GM19023 (cell line): Measurements from ENCODE around the gene ACER1.
A peak's percentile ranks its signal among the peaks of the same experiment; 100 is the strongest.
"Not testable (repeated sequence)": the region's sequence is repeated elsewhere in the genome, so short reads cannot be mapped to it uniquely, and the experiment has no call there.

Experiments used
- ATAC-seq: cut with Tn5 transposase; IDR thresholded peaks from one replicate; pipeline ENCODE4 v1.9.1; 2021; ENCODE audit warnings: mild to moderate bottlenecking, moderate library complexity; ENCODE audit not compliant: unreplicated experiment

Gene ACER1

DNA sequence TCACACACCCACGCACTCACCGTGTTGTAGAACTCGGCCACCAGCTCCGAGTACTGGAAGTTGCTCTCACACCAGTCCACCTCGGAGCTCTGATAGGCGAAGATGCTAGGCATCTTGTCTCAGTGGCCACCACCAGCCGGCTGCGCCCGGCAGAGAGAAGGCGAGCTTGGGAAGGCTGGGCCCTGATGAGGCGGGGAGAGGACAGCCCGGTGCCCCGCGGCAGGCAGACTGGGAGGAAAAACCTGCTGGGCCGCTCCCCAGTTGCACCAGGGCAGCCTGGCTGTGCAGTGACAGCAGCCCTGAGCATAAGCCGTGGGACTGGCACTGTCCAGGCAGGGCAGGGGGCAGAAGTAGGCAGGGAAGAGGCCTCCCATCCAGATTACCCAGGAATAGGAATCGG lies at the start of gene ACER1:
ACER1 (minus strand) TSS at position 174 of the 400 bp plus-strand sequence; CDS start at position 113, 61 bp downstream.
- no peak for ATAC-seq

DNA sequence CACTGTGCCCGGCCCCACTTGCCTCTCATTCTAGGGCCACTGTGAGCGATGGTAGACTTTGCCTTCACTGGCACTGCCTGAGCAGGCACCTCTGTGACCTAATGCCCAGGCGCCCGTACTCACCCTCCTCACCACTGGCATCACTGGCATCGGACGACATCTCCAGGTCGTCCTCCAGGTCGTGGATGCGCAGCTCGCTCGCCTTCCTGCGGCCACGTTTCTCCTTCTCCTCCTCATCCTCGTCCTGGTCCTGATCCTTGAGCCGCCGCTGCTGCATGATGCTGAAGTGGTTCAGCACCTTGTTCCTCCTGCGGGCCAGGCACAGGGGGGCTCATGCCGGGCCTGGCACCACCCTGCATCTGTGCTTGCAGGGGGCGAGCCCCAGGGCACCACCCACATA lies 49.8 kb upstream of the ACER1 start:
- no peak for ATAC-seq

DNA sequence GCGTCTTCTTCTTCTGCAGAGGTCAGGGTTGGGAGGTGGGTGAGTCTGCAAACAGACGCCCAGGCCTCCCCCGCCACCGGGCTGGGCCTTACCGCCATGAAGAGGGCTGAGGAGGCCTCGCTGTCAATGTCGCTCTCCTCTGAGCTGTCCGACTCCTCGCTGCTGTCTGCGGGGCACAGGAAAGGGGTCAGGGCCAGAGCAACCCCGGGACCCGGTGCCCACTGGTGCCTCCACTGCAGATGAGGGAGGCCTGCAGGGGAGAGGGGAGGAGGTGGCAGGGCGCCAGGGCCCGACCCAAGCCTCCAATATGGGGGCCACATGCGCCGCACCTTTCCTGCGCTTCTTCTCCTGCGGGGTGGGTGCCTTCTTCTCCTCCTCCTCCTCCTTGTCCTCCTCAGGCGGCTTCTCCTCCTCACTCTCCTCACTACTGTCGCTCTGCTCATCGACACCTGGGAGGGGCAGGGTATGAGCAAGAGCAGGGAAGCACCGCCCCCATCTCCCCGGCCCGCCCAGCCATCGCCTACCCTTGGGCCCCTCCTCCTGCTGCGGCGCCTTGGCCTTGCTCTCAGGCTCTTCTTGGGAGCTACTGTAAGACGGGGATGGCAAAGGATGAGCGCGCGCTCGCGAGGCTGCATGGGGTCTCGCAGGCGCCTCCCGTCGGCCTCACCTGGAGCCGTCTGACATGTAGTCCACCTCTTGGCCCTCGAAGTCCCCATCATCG lies 47.8 kb upstream of the ACER1 start:
- no peak for ATAC-seq

DNA sequence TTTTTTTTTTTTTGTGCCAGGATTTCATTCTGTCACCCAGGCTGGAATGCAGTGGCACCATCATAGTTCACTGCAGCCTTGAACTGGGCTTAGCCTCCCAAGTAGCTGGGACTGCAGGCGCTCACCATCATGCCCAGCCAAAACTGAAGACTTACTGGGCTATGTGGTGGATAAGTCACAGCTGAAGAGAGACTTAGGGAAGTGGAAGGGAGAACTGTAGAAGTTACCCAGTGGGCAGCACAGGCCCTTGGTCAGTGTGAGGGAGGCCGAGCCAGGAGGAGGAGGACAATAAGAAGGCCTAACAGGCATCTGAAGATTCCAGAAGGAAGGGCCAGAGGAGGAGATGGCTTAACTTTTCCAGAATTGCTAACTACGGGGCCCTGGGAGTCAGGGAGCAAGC lies 46.3 kb upstream of the ACER1 start:
- ATAC-seq = no peak

GRCh38 chr19:6378486-6378885 lies 45.1 kb upstream of the ACER1 start:
- ATAC-seq = no peak

- ATAC-seq = no peak
Measured at GRCh38 chr19:6378041-6378440, 44.6 kb upstream of the ACER1 start.

- no peak for ATAC-seq
Measured at GRCh38 chr19:6376512-6377190, 43.2 kb upstream of the ACER1 start.

DNA sequence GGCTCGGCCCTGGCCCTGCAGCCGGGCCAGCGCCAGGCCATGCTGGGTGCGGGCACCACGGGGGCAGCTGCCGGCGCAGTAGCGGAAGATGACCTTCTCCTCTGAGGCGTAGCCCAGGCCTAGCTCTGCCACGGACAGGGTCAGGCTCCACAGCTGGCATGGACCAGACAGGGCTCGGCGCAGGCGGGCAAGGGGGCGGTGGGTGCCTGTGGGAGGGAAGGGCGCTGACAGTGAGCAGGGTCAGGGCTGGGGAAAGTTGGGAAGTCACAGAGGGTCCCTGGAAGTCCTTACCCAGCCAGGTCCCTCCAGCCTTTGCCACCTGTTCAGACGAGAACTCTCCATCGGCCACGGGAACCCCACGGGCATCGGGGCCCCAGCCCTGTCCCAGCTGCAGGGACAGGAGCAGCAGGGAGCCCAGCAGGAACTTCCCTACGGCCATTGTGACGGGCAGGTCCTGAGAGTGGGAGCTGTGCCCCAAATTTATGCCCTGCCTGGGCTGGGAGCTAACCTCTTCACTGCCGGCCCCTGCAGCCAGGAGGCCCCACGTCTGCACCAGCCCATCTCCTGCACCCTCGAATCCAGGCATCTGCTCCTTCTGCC lies 42.1 kb upstream of the ACER1 start, which contains the start of gene PSPN:
PSPN (minus strand) TSS at position 523 of the 600 bp plus-strand sequence; CDS start at position 439, 84 bp downstream.
- no peak for ATAC-seq

DNA sequence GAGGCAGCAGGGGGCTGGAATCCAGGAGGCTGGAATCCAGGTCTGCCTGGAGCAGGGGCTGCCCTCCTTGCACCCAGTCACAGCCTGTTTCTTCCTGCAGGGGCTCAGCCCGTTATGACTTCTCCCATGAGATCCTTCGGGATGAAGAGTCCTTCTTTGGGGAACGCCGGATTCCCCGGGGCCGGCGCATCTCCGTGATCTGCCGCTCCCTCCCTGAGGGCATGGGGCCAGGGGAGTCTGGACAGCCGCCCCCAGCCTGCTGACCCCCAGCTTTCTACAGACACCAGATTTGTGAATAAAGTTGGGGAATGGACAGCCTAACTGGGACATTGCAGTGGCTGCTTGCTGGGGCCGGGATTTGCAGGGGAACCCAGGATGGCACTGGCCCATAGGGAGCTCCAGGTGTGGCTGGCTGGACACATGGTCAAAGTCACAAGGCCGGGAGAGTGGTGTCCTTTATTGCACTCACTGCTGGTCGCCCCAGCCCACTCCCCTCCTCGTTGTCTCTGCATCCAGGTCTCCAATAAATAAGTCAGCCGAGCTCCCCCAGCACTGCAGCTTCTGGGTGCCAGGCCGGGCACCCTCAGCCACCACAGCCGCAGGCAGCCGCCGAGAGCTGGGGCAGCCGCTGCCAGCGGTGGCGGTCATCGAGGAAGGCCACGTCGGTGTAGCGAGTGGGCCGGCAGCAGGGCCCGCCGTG lies 41.4 kb upstream of the ACER1 start:
- ATAC-seq = no peak

DNA sequence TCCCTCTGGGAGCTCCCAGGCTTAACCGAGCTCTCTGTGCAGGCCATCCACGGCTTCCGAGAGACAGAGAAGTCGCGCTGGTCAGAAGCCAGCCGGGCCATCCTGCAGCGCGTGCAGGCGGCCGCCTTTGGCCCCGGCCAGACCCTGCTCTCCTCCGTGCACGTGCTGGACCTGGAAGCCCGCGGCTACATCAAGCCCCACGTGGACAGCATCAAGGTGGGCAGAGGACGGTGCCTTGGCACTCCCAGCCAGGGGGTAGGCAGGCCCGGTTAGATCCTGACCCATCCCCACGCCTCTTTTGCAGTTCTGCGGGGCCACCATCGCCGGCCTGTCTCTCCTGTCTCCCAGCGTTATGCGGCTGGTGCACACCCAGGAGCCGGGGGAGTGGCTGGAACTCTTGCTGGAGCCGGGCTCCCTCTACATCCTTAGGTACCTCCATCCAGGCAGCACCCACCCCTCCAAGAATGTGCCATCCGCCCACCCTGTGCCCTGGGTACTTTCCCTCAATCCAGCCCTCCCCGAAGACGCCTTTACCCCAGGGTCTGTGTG lies 40.8 kb upstream of the ACER1 start:
- ATAC-seq = no peak

GRCh38 chr19:6373813-6374108 lies 40.3 kb upstream of the ACER1 start:
- ATAC-seq = no peak

GRCh38 chr19:6373096-6373812 lies 39.8 kb upstream of the ACER1 start:
- ATAC-seq = peak; percentile 47

- ATAC-seq = peak; percentile 78
Measured at GRCh38 chr19:6372594-6373095, 39.2 kb upstream of the ACER1 start, which contains the start of gene ALKBH7. Gene ALKBH7, plus strand, starts transcription at chr19:6372794. Its CDS starts 27 bp downstream, at chr19:6372821.

GRCh38 chr19:6364353-6364752 lies 30.9 kb upstream of the ACER1 start:
- no peak for ATAC-seq

GRCh38 chr19:6362351-6362801 lies 29.0 kb upstream of the ACER1 start:
- ATAC-seq = no peak

DNA sequence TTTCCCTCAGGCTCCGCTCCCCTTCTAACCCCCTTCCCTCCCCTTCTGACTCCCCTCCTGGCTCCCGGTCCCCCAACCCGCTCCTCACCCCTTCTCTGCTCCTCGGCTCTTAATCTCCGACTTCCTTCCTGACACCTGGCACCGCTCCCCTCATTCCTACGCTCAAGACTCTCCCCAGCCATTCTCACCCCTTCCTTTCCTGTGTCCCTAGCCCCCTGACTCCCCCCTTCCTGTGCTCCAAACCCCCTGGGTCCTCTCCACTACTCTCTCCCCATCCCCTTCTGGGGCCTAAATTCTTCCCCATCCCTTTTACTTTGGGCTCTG lies 28.6 kb upstream of the ACER1 start:
- no peak for ATAC-seq

- ATAC-seq = not testable (repeated sequence)
Measured at GRCh38 chr19:6360857-6361216, 27.4 kb upstream of the ACER1 start.

GRCh38 chr19:6360445-6360844 lies 27.0 kb upstream of the ACER1 start:
- not testable (repeated sequence) for ATAC-seq

DNA sequence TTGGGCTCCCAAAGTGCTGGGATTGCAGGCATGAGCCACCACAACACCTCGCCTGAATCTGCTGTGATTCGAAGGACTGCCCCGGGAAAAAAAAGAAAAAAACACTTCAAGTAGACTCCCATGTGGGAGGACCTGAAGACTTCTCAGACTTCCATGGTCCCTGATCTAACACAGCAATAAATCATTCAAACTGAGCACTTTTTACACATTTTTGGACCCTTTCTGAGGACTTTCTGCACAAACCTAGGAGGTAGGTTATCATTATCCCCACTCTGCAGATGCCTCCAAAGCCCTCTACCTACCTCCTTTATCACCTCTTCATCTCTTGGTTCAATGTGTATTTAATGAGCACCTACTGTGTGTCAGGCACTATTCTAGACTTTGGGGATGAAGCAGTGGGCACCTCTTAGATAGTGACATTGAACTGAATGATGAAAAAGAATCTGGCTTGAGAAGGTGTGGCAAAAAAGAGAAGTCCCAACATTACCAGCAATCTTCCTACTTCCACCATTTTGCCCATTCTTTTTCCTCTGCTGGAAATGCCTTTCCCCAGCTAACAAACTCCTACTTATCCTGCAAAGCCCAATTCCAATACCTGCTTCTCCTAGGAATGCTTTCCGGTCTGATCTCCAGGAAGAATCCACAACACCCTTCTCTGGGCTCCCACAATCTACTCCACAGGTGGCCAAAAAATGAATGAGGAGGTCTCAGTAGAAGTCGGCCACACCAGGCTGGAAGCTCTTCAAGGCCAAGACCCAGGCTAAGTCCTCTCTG lies 26.3 kb upstream of the ACER1 start:
- no peak for ATAC-seq

DNA sequence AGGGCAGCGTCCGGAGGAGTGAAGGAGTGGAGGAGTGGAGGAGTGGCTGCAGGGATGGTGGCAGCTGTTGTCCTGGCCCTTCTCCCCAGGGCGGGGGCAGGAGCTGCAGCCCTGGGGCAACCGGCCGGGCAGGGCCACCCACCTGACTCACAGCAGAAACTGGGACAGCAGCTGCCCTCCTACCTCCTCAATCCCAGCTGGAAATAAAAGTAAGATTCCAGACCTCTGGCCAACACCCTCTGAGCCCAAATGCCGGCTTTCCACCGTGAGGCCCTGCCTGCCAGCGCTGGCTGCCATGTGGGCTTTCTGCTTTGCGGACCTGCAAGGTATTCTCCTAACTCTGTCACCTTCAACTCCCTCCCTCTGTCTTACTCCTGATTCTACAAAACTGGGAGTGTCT lies 24.6 kb upstream of the ACER1 start:
- ATAC-seq = no peak
